ENCODE data around the gene SLC25A3.
"Not testable (repeated sequence)": the region's sequence is repeated elsewhere in the genome, so short reads cannot be mapped to it uniquely, and the experiment has no call there.

SLC25A3 gene

DNA sequence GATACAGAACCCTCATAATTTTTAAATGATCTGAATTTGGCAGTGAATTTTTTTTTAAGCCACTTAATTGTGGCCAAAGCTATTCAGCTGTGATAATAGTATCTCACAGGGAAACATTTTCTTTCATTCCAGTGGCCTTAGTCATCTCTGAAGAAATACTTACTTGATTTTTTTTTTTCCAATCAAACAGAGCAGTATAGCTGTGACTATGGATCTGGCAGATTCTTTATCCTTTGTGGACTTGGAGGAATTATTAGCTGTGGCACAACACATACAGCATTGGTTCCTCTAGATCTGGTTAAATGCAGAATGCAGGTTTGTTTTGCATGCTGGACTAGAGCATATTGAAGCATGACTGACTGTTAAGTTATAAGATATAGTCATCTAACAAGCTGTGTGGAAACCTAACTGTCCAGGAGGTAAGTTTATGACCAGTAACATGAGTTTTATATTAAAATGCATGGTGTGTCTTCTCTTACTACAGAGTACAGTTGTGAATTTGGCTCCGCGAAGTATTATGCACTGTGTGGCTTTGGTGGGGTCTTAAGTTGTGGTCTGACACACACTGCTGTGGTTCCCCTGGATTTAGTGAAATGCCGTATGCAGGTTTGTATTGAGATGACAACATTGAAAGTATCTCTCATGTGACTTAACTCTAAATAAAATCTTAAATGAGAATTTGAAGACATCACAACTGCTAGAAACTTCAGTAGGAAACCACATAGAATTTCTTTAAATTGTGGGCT lies 1.9 kb downstream of the SLC25A3 start:
- DNase-seq (ENCODE audit: low read depth) = peak; percentile 85

DNA sequence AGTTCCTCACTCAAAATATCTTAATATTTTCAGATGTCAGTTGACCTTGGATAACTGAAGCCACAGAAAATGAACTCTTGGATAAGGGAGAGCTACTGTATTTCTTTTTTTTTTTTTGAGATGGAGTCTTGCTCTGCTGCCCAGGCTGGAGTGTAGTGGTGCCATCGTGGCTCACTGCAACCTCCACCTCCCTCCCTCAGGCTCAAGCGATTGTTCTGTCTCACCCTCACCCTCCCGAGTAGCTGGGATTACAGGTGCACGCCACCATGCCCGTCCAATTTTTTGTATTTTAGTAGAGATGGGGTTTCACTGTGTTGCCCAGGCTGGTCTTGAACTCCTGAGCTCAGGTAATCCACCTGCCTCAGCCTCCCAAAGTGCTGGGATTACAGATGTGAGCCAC lies 3.8 kb downstream of the SLC25A3 start:
- not testable (repeated sequence) for DNase-seq (ENCODE audit: low read depth)

- no peak for DNase-seq (ENCODE audit: low read depth)
Measured at GRCh38 chr12:98601924-98602323, 8.4 kb downstream of the SLC25A3 start.

DNA sequence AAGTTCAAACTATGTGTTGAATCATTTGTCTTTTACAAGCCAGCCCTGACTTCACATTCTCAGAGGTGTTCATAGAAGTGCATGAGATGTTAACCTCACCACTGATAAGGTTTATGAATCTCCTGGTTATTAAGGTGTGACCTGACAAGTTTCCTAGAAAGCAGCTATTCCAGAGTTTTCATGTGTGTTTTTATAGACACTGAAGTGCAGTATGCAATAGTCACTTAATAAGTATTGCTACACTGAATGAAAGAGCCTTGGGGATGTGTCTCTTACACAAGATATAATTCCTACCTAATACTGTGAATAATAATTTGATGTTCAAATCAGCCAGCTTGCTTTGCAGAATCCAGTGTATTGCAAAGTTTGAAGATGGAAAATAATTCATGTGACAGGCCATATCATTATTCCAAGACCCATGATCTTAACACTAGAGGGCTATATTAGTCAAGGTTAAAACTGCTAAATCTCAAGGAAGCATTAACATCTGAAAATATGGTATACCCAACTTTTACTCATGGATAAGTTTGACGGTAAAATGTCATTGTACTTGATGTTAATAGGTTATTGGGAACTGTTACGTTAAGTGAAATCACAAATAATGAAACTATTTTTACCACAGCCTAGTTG lies 13.0 kb downstream of the SLC25A3 start:
- no peak for DNase-seq (ENCODE audit: low read depth)

- DNase-seq (ENCODE audit: low read depth) = no peak
Measured at GRCh38 chr12:98610596-98610995, 17.1 kb downstream of the SLC25A3 start.

DNA sequence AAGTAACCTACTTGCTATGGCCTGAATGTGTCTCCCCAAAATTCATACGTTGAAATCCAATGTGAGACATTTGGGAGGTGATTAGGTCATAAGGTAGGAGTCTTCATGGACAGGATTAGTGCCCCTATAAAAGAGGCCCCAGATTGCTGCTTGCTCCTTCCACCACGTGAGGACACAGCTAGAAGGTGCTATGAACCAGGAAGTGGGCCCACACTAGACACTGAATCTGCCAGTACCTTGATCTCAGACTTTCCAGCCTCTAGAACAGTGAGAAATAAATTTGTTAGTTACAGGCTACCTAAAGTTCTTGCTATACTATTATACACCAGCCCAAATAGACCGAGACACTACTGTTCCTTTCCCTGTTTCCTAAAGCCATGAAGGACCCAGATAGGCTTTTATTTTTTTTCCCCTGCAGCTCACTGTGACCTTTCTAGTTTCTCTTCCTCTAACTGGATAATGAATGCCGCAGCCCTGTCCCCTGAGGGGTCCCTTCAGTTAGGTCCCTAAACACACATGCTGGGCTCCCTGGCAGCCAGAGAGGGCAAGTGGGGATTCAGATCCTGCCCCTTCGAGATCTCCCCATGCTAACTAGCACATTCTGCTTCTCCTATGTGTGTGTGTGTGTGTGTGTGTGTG lies 19.3 kb downstream of the SLC25A3 start:
- DNase-seq (ENCODE audit: low read depth) = no peak

GRCh38 chr12:98618952-98619351 lies 25.5 kb downstream of the SLC25A3 start:
- DNase-seq (ENCODE audit: low read depth) = peak; percentile 11

GRCh38 chr12:98635657-98636323 lies 42.3 kb downstream of the SLC25A3 start:
- peak; percentile 70 for DNase-seq (ENCODE audit: low read depth)

GRCh38 chr12:98637068-98637467 lies 43.6 kb downstream of the SLC25A3 start:
- DNase-seq (ENCODE audit: low read depth) = no peak

- no peak for DNase-seq (ENCODE audit: low read depth)
Measured at GRCh38 chr12:98638009-98638408, 44.5 kb downstream of the SLC25A3 start.

DNA sequence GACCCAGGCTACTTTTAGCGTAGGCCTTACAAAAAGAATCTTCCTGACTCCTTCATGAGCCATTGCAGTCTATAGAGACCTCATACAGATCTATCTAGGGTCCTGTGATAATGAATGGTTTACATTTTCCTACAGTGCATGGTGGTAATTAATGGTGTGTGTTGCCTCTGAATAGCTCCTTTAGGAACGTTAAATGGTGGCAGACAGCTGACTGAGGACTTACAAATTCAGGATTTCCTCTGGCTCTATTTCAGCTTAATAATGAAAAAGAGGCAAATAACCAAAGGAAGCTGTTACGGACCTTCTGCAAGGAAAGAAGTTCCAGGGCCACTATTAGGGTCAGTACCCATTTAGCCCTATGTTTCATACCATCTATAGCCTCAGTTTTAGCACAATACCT lies 46.0 kb downstream of the SLC25A3 start:
- DNase-seq (ENCODE audit: low read depth) = no peak

- not testable (repeated sequence) for DNase-seq (ENCODE audit: low read depth)
Measured at GRCh38 chr12:98642801-98643200, 49.3 kb downstream of the SLC25A3 start.

- no peak for DNase-seq (ENCODE audit: low read depth)
Measured at GRCh38 chr12:98644433-98644711, 50.9 kb downstream of the SLC25A3 start.

DNA sequence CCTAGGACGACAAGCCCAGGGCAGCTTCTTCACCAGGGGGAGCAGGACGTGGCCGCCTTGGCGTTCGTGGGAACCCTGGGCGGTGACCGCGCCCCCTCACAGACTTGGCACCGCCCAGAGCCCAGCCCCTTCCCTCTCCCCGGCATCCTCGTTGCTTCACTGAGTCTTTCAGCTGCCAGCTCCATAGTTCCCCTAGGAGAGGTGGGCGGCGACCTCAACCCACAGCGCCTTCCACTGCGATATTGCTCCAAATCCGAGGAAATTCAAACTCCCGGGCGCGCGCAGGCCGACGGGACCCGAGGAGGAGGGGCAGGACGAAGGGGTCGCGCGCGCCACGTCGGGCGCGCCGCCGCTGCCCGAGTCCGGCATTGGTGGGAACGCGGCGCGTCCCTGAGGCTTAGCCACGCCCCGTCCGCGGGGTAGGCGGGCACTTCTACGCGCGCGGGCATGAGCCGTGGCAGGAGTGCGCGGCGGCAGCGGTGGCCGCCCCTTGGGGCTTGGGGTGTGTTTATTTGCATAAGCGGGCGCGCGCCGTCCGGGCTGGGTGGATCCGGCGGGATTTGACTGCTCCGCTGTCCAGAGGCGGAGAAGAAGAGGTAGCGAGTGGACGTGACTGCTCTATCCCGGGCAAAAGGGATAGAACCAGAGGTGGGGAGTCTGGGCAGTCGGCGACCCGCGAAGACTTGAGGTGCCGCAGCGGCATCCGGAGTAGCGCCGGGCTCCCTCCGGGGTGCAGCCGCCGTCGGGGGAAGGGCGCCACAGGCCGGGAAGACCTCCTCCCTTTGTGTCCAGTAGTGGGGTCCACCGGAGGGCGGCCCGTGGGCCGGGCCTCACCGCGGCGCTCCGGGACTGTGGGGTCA lies 51.5 kb downstream of the SLC25A3 start, which contains the start of the genes APAF1 and IKBIP:
TSS of gene APAF1 (plus strand) at position 579 of the 860 bp plus-strand sequence. CDS start 3,070 bp downstream, outside the sequence.
TSS of gene IKBIP (minus strand) at position 77 of the 860 bp plus-strand sequence. CDS start 87 bp downstream, outside the sequence.
- DNase-seq (ENCODE audit: low read depth) = peak; percentile 96

DNA sequence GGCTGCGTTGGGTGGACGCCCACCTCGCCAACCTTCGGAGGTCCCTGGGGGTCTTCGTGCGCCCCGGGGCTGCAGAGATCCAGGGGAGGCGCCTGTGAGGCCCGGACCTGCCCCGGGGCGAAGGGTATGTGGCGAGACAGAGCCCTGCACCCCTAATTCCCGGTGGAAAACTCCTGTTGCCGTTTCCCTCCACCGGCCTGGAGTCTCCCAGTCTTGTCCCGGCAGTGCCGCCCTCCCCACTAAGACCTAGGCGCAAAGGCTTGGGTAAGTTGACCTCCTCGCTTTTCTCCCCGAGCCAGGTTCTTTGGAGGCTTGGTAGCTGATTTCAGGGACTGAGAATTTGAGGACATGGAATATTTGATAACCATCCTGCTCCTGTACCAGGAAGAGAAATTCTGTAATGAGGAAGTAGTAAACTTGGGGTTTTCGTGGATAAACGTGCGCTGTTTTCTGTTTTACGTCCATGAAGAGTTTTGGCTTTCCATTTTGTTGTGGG lies 52.1 kb downstream of the SLC25A3 start:
- DNase-seq (ENCODE audit: low read depth) = peak; percentile 23

DNA sequence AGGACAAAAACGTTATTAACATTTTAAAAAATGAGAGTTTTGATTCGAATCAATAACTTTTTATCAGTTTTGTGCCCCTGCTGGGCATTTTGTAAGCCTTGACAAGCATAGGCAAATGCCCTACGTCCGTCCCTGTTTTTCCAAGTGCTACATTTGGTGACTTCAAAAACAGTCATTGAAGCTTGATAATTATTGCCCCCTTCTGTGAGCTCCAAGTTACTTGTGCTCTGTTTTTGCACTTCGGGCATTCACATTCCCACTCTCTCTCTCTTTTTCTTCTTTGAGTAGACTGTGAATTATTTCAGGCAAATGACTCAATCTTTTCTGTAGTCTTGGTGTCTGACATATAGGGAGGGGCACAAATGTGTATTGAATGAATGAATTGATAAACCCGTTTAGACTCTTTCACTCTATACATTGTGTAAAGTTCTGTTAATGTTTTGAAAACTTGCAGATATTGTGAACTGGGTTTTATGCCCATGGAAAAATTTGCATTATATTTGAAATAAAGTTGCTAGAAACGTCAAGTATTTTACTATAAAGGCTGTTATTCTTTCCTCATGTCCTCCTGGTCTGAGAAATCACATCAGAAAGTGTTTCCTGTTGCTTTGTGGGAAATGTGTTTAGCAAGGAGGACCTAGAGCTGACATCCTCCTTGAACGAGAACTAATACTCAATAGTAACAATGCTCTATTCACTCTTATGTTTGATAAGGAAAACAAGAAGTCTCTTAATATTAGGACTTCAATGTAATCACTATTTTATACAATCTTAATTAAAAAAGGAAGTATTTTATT lies 53.0 kb downstream of the SLC25A3 start:
- DNase-seq (ENCODE audit: low read depth) = peak; percentile 55

DNA sequence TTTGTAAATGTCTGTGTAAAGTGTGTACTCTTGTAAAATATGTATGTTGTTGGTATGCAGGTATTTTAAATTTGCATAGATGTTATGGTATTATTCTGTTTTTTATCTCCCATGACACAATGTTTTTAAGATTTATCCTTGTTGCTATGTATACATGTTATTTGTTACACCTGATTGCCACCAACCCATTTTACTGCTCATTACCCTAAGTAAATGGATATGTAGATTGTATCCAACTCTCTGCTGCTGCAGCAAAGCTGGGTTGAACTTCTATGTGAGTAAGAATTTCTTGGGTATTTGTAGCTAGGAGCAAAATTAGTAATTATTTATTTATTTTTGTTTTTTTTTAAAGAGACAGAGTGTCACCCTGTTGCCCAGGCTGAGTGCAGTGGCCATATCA lies 57.8 kb downstream of the SLC25A3 start:
- DNase-seq (ENCODE audit: low read depth) = peak; percentile 18

GRCh38 chr12:98653866-98654493 lies 60.5 kb downstream of the SLC25A3 start:
- DNase-seq (ENCODE audit: low read depth) = peak; percentile 68
